Neural progenitor cell (in vitro differentiated cells): ENCODE data around the gene MPHOSPH10. TPM values are rescaled to one million over a fixed set of nuclear protein-coding genes. Genes with fewer than 3 reads are reported as not detected.

ENCODE experiments used
- DNase-seq: peaks from one replicate; pipeline ENCODE4 v3.0.0-alpha.2; 2016; ENCODE audit warnings: low spot score
- H2AFZ ChIP-seq: fragments of 200-600 bp; sonication (generic); replicated peaks from 2 replicates; pipeline ENCODE4 v1.6.1; 2016; ENCODE audit warnings: antibody characterized with exemption
- H3F3A ChIP-seq: fragments of 200-600 bp; sonication (generic); 2 replicates; pipeline ENCODE4 v1.6.1; 2016; ENCODE audit warnings: antibody characterized with exemption, low read depth
- H3K27ac ChIP-seq: fragments of 200-600 bp; sonication (generic); 2 replicates; pipeline ENCODE4 v1.5.1; 2016; ENCODE audit warnings: mild to moderate bottlenecking
- H3K27me3 ChIP-seq: fragments of 200-600 bp; sonication (generic); 2 replicates; pipeline ENCODE4 v1.6.1; 2016; ENCODE audit warnings: mild to moderate bottlenecking, moderate library complexity
- H3K36me3 ChIP-seq: fragments of 200-600 bp; sonication (generic); 2 replicates; pipeline ENCODE4 v1.5.1; 2016
- H3K4me1 ChIP-seq: fragments of 200-600 bp; sonication (generic); 2 replicates; pipeline ENCODE4 v1.6.1; 2016; ENCODE audit warnings: mixed run types
- H3K4me2 ChIP-seq: fragments of 200-600 bp; sonication (generic); 2 replicates; pipeline ENCODE4 v1.6.1; 2016
- H3K4me3 ChIP-seq: fragments of 200-600 bp; sonication (generic); 2 replicates; pipeline ENCODE4 v1.5.1; 2016
- H3K79me2 ChIP-seq: fragments of 200-600 bp; sonication (generic); 2 replicates; pipeline ENCODE4 v1.6.1; 2016; ENCODE audit warnings: low read depth
- H3K9ac ChIP-seq: fragments of 200-600 bp; sonication (generic); 2 replicates; pipeline ENCODE4 v1.6.1; 2016
- H3K9me3 ChIP-seq: fragments of 200-600 bp; sonication (generic); 2 replicates; pipeline ENCODE4 v1.5.1; 2016; ENCODE audit warnings: low read depth
- H4K20me1 ChIP-seq: fragments of 200-600 bp; sonication (generic); 2 replicates; pipeline ENCODE4 v1.6.1; 2016; ENCODE audit warnings: low read depth
- H3K27ac Mint-ChIP-seq: 3 replicates; pipeline ENCODE4 v1.8.0; 2021; ENCODE audit warnings: mixed read lengths
- H3K27me3 Mint-ChIP-seq: 2 replicates; pipeline ENCODE4 v1.8.0; 2022; ENCODE audit warnings: low read depth, mild to moderate bottlenecking, inconsistent platforms, moderate library complexity, mixed read lengths; ENCODE audit not compliant: insufficient read depth
- H3K36me3 Mint-ChIP-seq: 3 replicates; pipeline ENCODE4 v1.8.0; 2021; ENCODE audit warnings: mixed read lengths
- H3K4me1 Mint-ChIP-seq: 3 replicates; pipeline ENCODE4 v1.8.0; 2021; ENCODE audit warnings: mixed read lengths
- H3K4me3 Mint-ChIP-seq: 3 replicates; pipeline ENCODE4 v1.8.0; 2021; ENCODE audit warnings: mild to moderate bottlenecking, moderate library complexity, mixed read lengths
- H3K9me3 Mint-ChIP-seq: 3 replicates; pipeline ENCODE4 v1.8.0; 2020; ENCODE audit warnings: mixed read lengths
- CTCF ChIP-seq: fragments of 200-600 bp; sonication (generic); IDR thresholded peaks from 2 replicates; pipeline ENCODE4 v1.5.1; 2017; ENCODE audit warnings: antibody characterized with exemption, mild to moderate bottlenecking
- EZH2 ChIP-seq: fragments of 200-600 bp; sonication (generic); IDR thresholded peaks from 2 replicates; pipeline ENCODE4 v1.6.1; 2017; ENCODE audit warnings: antibody characterized with exemption, mild to moderate bottlenecking, moderate library complexity
- EZH2phosphoT487 ChIP-seq: fragments of 200-600 bp; sonication (generic); IDR thresholded peaks from 2 replicates; pipeline ENCODE4 v1.6.1; 2017; ENCODE audit warnings: antibody characterized with exemption
- total RNA-seq: library from RNA; depleted of rRNA; stranded (reverse); fragments of >200 nt; gene quantifications from 2 replicates; pipeline ENCODE4 v1.2.3, GENCODE V29; 2015; ENCODE audit warnings: low replicate concordance

The MPHOSPH10 gene
- total RNA-seq, 1 donor from 2014 or later = 29.6 TPM

GRCh38 chr2:71133603-71134002 is 3.2 kb downstream of the MPHOSPH10 start:
- Mint-ChIP-seq H3K27me3 (peaks cover 3% of the 10 kb centered on the region), H3K9me3 (no peaks in the 10 kb centered on the region), H3K36me3 (peaks cover 7% of the 10 kb centered on the region), H3K4me1 (peaks cover 4% of the 10 kb centered on the region), H3K4me3 (no peak overlapping the region), H3K27ac (no peak overlapping the region)
- DNase-seq = no peak
- Histone ChIP-seq H4K20me1 (peaks cover 7% of the 10 kb centered on the region), H3K27ac (no peak overlapping the region), H2AFZ (no peak overlapping the region), H3K9me3 (no peaks in the 10 kb centered on the region), H3F3A (no peaks in the 10 kb centered on the region), H3K4me1 (peaks cover 10% of the 10 kb centered on the region), H3K4me2 (no peak overlapping the region), H3K79me2 (peaks cover 37% of the 10 kb centered on the region), H3K4me3 (no peak overlapping the region), H3K36me3 (peaks cover 11% of the 10 kb centered on the region), H3K9ac (no peak overlapping the region), H3K27me3 (no peaks in the 10 kb centered on the region)
- TF ChIP-seq EZH2phosphoT487 = no peak
- no peak for TF ChIP-seq EZH2
- TF ChIP-seq CTCF = no peak

- Mint-ChIP-seq H3K4me1 (no peaks in the 10 kb centered on the region), H3K27ac (no peak overlapping the region), H3K4me3 (no peak overlapping the region), H3K9me3 (no peaks in the 10 kb centered on the region), H3K27me3 (no peaks in the 10 kb centered on the region), H3K36me3 (peaks cover 12% of the 10 kb centered on the region)
- H3F3A ChIP-seq = no peaks in the 10 kb centered on the region
- TF ChIP-seq CTCF (no peak), EZH2 (no peak), EZH2phosphoT487 (no peak)
- no peak overlapping the region for H2AFZ ChIP-seq
- H3K27me3 ChIP-seq = no peaks in the 10 kb centered on the region
- H3K27ac ChIP-seq = no peak overlapping the region
- H3K9ac ChIP-seq = no peak overlapping the region
- no peak for DNase-seq
- H4K20me1 ChIP-seq = peaks cover 7% of the 10 kb centered on the region
- H3K9me3 ChIP-seq = no peaks in the 10 kb centered on the region
- peaks cover 2% of the 10 kb centered on the region for H3K4me1 ChIP-seq
- H3K4me3 ChIP-seq = no peak overlapping the region
- peaks cover 20% of the 10 kb centered on the region for H3K79me2 ChIP-seq
- no peak overlapping the region for H3K4me2 ChIP-seq
- peaks cover 16% of the 10 kb centered on the region for H3K36me3 ChIP-seq
These were observed 5.7 kb downstream of the MPHOSPH10 start for GRCh38 chr2:71136174-71136573.

GRCh38 chr2:71143782-71144181 is 13.3 kb downstream of the MPHOSPH10 start:
- Histone ChIP-seq H3K4me1 (no peaks in the 10 kb centered on the region), H4K20me1 (no peaks in the 10 kb centered on the region), H3K36me3 (peaks cover 5% of the 10 kb centered on the region), H3K79me2 (no peaks in the 10 kb centered on the region), H2AFZ (no peak overlapping the region), H3K27ac (no peak overlapping the region), H3F3A (peaks cover under 1% of the 10 kb centered on the region), H3K4me2 (no peak overlapping the region), H3K4me3 (no peak overlapping the region), H3K9ac (no peak overlapping the region), H3K27me3 (no peaks in the 10 kb centered on the region), H3K9me3 (no peaks in the 10 kb centered on the region)
- TF ChIP-seq EZH2phosphoT487 = no peak
- TF ChIP-seq CTCF = no peak
- TF ChIP-seq EZH2 = no peak
- no peak for DNase-seq
- H3K36me3 Mint-ChIP-seq = peaks cover 29% of the 10 kb centered on the region
- no peak overlapping the region for H3K4me3 Mint-ChIP-seq
- no peaks in the 10 kb centered on the region for H3K4me1 Mint-ChIP-seq
- no peak overlapping the region for H3K27ac Mint-ChIP-seq
- no peaks in the 10 kb centered on the region for H3K27me3 Mint-ChIP-seq
- no peaks in the 10 kb centered on the region for H3K9me3 Mint-ChIP-seq
